HG02852 (cell line): ENCODE data around the gene AAR2.

Experiments used
- ATAC-seq: cut with Tn5 transposase; IDR thresholded peaks from one replicate; pipeline ENCODE4 v1.9.1; 2021; ENCODE audit warnings: mild to moderate bottlenecking, moderate library complexity; ENCODE audit not compliant: unreplicated experiment

Gene AAR2

GRCh38 chr20:36259177-36260061 lies 23.1 kb downstream of the AAR2 start:
- ATAC-seq, result no peak

- ATAC-seq, result no peak
Observed at GRCh38 chr20:36260316-36260715, 24.0 kb downstream of the AAR2 start.

- ATAC-seq, result no peak
Observed at GRCh38 chr20:36261389-36262105, 25.3 kb downstream of the AAR2 start.

GRCh38 chr20:36262440-36262839 lies 26.2 kb downstream of the AAR2 start:
- ATAC-seq, result no peak

- no peak for ATAC-seq
Observed at GRCh38 chr20:36264426-36265246, 28.4 kb downstream of the AAR2 start.

GRCh38 chr20:36266189-36266588 lies 29.9 kb downstream of the AAR2 start:
- ATAC-seq, result no peak

- ATAC-seq, result no peak
Observed at GRCh38 chr20:36267605-36268381, 31.5 kb downstream of the AAR2 start.

- no peak for ATAC-seq
Observed at GRCh38 chr20:36268440-36269342, 32.4 kb downstream of the AAR2 start.

GRCh38 chr20:36269507-36269906 lies 33.2 kb downstream of the AAR2 start:
- ATAC-seq, result no peak

GRCh38 chr20:36270744-36271638 lies 34.7 kb downstream of the AAR2 start:
- no peak for ATAC-seq

GRCh38 chr20:36271639-36272546 lies 35.6 kb downstream of the AAR2 start:
- no peak for ATAC-seq

- ATAC-seq, result no peak
Observed at GRCh38 chr20:36272547-36273220, 36.4 kb downstream of the AAR2 start.

- ATAC-seq, result no peak
Observed at GRCh38 chr20:36273414-36274180, 37.3 kb downstream of the AAR2 start.

- no peak for ATAC-seq
Observed at GRCh38 chr20:36274181-36274841, 38.0 kb downstream of the AAR2 start.

- ATAC-seq, result no peak
Observed at GRCh38 chr20:36275011-36275410, 38.7 kb downstream of the AAR2 start.
